Smooth muscle cell (in vitro differentiated cells): ENCODE results near the gene ACAP2. TPM values are rescaled to one million over a fixed set of nuclear protein-coding genes. Genes with fewer than 3 reads are reported as not detected.
A peak's percentile ranks its signal among the peaks of the same experiment; 100 is the strongest.

ENCODE experiments used
- DNase-seq: peaks from one replicate; lab custom pipeline; 2025; ENCODE audit not compliant: unreplicated experiment; lab: John Stamatoyannopoulos, UW
- H2AFZ ChIP-seq: fragments of 200-600 bp; sonication (generic); 2 replicates; pipeline ENCODE4 v1.6.0; 2016; ENCODE audit warnings: antibody characterized with exemption, low read depth, mild to moderate bottlenecking
- H3F3A ChIP-seq: fragments of 200-600 bp; sonication (generic); 2 replicates; pipeline ENCODE4 v1.6.0; 2017; ENCODE audit warnings: antibody characterized with exemption, low read depth
- H3K27ac ChIP-seq: fragments of 200-600 bp; sonication (generic); 2 replicates; pipeline ENCODE4 v1.5.1; 2016; ENCODE audit warnings: low read depth, mild to moderate bottlenecking
- H3K27me3 ChIP-seq: fragments of 200-600 bp; sonication (generic); 2 replicates; pipeline ENCODE4 v1.6.1; 2016; ENCODE audit warnings: low read depth, mild to moderate bottlenecking
- H3K36me3 ChIP-seq: fragments of 200-600 bp; sonication (generic); 2 replicates; pipeline ENCODE4 v1.5.1; 2016; ENCODE audit warnings: low read depth
- H3K4me1 ChIP-seq: fragments of 200-600 bp; sonication (generic); 2 replicates; pipeline ENCODE4 v1.5.1; 2016; ENCODE audit warnings: low read depth
- H3K4me2 ChIP-seq: fragments of 200-600 bp; sonication (generic); 2 replicates; pipeline ENCODE4 v1.6.0; 2016; ENCODE audit warnings: mild to moderate bottlenecking
- H3K4me3 ChIP-seq: fragments of 200-600 bp; sonication (generic); 2 replicates; pipeline ENCODE4 v1.5.1; 2016; ENCODE audit warnings: mild to moderate bottlenecking
- H3K79me2 ChIP-seq: fragments of 200-600 bp; sonication (generic); 2 replicates; pipeline ENCODE4 v1.6.0; 2016; ENCODE audit warnings: low read depth, mild to moderate bottlenecking
- H3K9ac ChIP-seq: fragments of 200-600 bp; sonication (generic); 2 replicates; pipeline ENCODE4 v1.6.0; 2016; ENCODE audit warnings: low read depth
- H3K9me3 ChIP-seq: fragments of 200-600 bp; sonication (generic); replicated peaks from 2 replicates; pipeline ENCODE4 v1.5.1; 2016; ENCODE audit warnings: low read depth
- H4K20me1 ChIP-seq: fragments of 200-600 bp; sonication (generic); 2 replicates; pipeline ENCODE4 v1.6.0; 2016; ENCODE audit warnings: low read depth
- WGBS: methylation state at CpG from one replicate; pipeline ENCODE4 v1.1.7; 2016; ENCODE audit warnings: low lambda C conversion rate; 5-methylcytosine and 5-hydroxymethylcytosine counted together
- polyA plus RNA-seq: library from polyadenylated mRNA; unstranded; fragments of >200 nt; fragmentation: Nextera tagmentation; extraction: Ambion mirVana; gene quantifications from 2 replicates; pipeline ENCODE4 v1.2.1, GENCODE V29; 2016
- total RNA-seq: library from RNA; depleted of rRNA; stranded (reverse); fragments of >200 nt; gene quantifications from 2 replicates; pipeline ENCODE4 v1.2.3, GENCODE V29; 2014
- TF ChIP-seq, protein P1 (sequence below): fragments of 200-600 bp; sonication (generic); IDR thresholded peaks from 2 replicates; pipeline ENCODE4 v1.5.1; 2017; ENCODE audit warnings: borderline replicate concordance, mild to moderate bottlenecking, antibody characterized with exemption; ENCODE audit not compliant: insufficient read depth, poor library complexity, severe bottlenecking

ACAP2 gene
- total and polyA plus RNA-seq, 2 experiments from 2014 or later: 19.8 to 41.8 TPM

GRCh38 chr3:195271410-195272243 is 171.2 kb downstream of the ACAP2 start:
- TF ChIP-seq, protein P1, sequence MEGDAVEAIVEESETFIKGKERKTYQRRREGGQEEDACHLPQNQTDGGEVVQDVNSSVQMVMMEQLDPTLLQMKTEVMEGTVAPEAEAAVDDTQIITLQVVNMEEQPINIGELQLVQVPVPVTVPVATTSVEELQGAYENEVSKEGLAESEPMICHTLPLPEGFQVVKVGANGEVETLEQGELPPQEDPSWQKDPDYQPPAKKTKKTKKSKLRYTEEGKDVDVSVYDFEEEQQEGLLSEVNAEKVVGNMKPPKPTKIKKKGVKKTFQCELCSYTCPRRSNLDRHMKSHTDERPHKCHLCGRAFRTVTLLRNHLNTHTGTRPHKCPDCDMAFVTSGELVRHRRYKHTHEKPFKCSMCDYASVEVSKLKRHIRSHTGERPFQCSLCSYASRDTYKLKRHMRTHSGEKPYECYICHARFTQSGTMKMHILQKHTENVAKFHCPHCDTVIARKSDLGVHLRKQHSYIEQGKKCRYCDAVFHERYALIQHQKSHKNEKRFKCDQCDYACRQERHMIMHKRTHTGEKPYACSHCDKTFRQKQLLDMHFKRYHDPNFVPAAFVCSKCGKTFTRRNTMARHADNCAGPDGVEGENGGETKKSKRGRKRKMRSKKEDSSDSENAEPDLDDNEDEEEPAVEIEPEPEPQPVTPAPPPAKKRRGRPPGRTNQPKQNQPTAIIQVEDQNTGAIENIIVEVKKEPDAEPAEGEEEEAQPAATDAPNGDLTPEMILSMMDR: peak; percentile 96
- Histone ChIP-seq H3K4me2 (peak overlapping the region; percentile 98), H3F3A (no peaks in the 10 kb centered on the region), H4K20me1 (peaks cover 12% of the 10 kb centered on the region), H2AFZ (peak overlapping the region; percentile 87), H3K4me1 (peaks cover 9% of the 10 kb centered on the region), H3K79me2 (peaks cover 18% of the 10 kb centered on the region), H3K27ac (peak overlapping the region; percentile 10), H3K9me3 (no peaks in the 10 kb centered on the region), H3K9ac (peak overlapping the region; percentile 43), H3K4me3 (peak overlapping the region; percentile 75), H3K27me3 (no peaks in the 10 kb centered on the region), H3K36me3 (no peaks in the 10 kb centered on the region)
- 3% methylated on average over 30 of the region's 30 CpGs for WGBS
- peak; percentile 68 for DNase-seq

DNA sequence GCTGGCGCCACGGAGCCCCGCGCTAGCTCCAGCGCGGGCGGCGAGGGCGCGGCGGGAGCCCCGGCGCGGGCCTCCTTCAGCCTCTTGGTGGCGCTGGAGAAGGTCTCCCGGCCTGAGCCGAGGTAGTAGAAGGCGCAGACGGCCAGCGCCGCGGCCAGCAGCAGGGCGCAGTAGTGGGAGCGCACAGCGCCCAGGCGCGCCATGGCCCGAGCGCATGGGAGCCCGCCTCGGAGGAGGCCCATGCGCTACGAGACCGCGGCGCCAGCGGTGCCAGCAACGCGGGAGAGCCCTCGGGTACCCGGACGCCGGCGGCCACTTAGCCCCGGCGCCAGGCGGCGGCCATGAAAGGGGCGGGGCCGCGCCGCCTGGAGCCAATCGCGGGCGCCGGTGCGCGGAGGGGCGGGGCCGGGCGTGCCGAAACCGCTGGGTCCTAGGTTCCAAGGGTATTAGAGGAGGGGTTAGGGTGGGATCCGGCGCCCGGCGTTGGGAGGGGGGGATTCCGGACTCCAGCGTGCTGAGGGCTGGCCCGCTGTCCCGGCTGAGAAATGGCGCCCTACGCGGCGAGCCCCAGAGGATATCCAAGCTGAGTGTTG is 171.9 kb downstream of the ACAP2 start, which contains the start of gene XXYLT1:
Gene XXYLT1, minus strand, starts transcription at position 343 of the 593 bp plus-strand sequence. Its CDS starts 101 bp downstream, at position 242.
- Histone ChIP-seq H3K9ac (peak within 1 kb of the TSS; percentile 43), H3K4me3 (peak within 1 kb of the TSS; percentile 75), H3F3A (no peaks in the 10 kb centered on the region), H3K27ac (peak within 1 kb of the TSS; percentile 10), H3K27me3 (no peaks in the 10 kb centered on the region), H3K4me1 (peaks cover 9% of the 10 kb centered on the region), H3K9me3 (no peaks in the 10 kb centered on the region), H3K79me2 (peaks cover 18% of the 10 kb centered on the region), H3K36me3 (no peaks in the 10 kb centered on the region), H3K4me2 (peak within 1 kb of the TSS; percentile 98), H4K20me1 (peaks cover 12% of the 10 kb centered on the region), H2AFZ (peak within 1 kb of the TSS; percentile 87)
- DNase-seq: peak; percentile 80
- TF ChIP-seq, protein P1: peak; percentile 53
- WGBS: under 1% methylated on average over 60 of the region's 75 CpGs

DNA sequence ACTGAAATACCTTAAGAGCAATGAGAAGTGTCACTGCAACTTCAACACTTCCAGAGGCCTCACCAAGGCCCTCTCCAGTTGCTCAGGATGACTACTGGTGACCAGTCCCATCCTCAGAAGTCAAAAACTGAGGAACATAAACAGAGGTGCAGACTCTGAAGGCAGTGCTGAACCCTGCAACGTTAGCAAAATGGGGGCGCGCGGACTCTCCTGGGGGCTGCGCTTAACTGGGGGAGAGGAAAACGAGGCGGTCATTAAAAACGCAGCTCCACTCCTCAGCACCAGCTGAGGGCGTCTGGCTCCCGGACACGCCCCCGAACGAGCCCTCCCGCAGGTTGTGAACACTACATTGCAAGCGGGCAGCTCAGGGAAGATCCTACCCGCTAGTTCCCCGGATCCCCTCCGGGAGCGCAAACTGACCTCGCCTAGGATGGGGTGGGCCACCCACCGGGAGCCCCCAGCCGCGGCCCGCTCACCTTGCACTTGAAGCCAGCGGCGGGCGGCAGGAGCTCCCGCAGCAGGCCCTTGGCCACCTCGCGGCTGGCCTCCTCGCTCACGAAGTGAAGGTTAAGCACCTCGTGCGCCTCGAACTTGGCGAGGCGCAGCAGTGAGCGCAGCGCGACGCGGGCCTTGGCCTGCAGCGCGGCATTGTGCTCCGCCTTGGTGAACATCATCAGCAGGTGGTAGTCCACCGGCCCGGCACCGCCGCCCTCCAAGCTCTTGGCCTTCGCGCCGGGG is 172.6 kb downstream of the ACAP2 start:
- no peak for DNase-seq
- Histone ChIP-seq H3K4me3 (peak overlapping the region; percentile 75), H3K27ac (no peak overlapping the region), H3K9me3 (no peaks in the 10 kb centered on the region), H3K27me3 (no peaks in the 10 kb centered on the region), H4K20me1 (peaks cover 12% of the 10 kb centered on the region), H2AFZ (peak overlapping the region; percentile 87), H3K4me2 (peak overlapping the region; percentile 98), H3K4me1 (peaks cover 9% of the 10 kb centered on the region), H3F3A (no peaks in the 10 kb centered on the region), H3K36me3 (no peaks in the 10 kb centered on the region), H3K9ac (peak overlapping the region; percentile 43), H3K79me2 (peaks cover 18% of the 10 kb centered on the region)
- TF ChIP-seq, protein P1: no peak
- WGBS: 1% methylated on average over 49 of the region's 52 CpGs
